NOMO-1 (cell line): ENCODE data around the gene RPS6KL1.
A peak's percentile ranks its signal among the peaks of the same experiment; 100 is the strongest.

ENCODE experiments used
- DNase-seq, 2 experiments: peaks; one replicate each; lab custom pipeline; 2025; ENCODE audit not compliant: unreplicated experiment in 2 of 2; lab: John Stamatoyannopoulos, UW

RPS6KL1 gene

GRCh38 chr14:74893614-74894091, 29.4 kb downstream of the RPS6KL1 start:
- DNase-seq, result peak; percentile 9 to 80

GRCh38 chr14:74892745-74893144, 30.3 kb downstream of the RPS6KL1 start:
- peak in 1 of 2 experiments; percentile 10 for DNase-seq

GRCh38 chr14:74891870-74892269, 31.2 kb downstream of the RPS6KL1 start:
- no peak for DNase-seq

- DNase-seq, result no peak
Observed at GRCh38 chr14:74890262-74890661, 32.8 kb downstream of the RPS6KL1 start.

GRCh38 chr14:74888164-74889158, 34.6 kb downstream of the RPS6KL1 start:
- DNase-seq, result no peak

- no peak for DNase-seq
Observed at GRCh38 chr14:74886001-74886400, 37.1 kb downstream of the RPS6KL1 start.

- peak; percentile 37 to 57 for DNase-seq
Observed at GRCh38 chr14:74882103-74882920, 40.7 kb downstream of the RPS6KL1 start.

- peak; percentile 74 to 88 for DNase-seq
Observed at GRCh38 chr14:74881431-74882102, 41.5 kb downstream of the RPS6KL1 start, which contains the start of gene DLST. Gene DLST, plus strand, starts transcription at chr14:74881916. Its CDS starts 38 bp downstream, at chr14:74881954.

GRCh38 chr14:74879427-74880182, 43.5 kb downstream of the RPS6KL1 start:
- no peak for DNase-seq

- DNase-seq, result peak; percentile 14 to 55
Observed at GRCh38 chr14:74875941-74876913, 46.8 kb downstream of the RPS6KL1 start, which contains the start of gene PROX2. Gene PROX2, minus strand, starts transcription at chr14:74876145. Its CDS starts 12,311 bp downstream, at chr14:74863834.

GRCh38 chr14:74875204-74875603, 47.9 kb downstream of the RPS6KL1 start:
- no peak for DNase-seq

GRCh38 chr14:74871819-74872218, 51.2 kb downstream of the RPS6KL1 start:
- DNase-seq, result no peak

GRCh38 chr14:74868739-74869138, 54.3 kb downstream of the RPS6KL1 start:
- DNase-seq, result no peak

GRCh38 chr14:74867673-74868072, 55.4 kb downstream of the RPS6KL1 start:
- DNase-seq, result no peak

- DNase-seq, result no peak
Observed at GRCh38 chr14:74866708-74867389, 56.2 kb downstream of the RPS6KL1 start.

- DNase-seq, result no peak
Observed at GRCh38 chr14:74865156-74865555, 57.9 kb downstream of the RPS6KL1 start.

GRCh38 chr14:74864198-74864597, 58.9 kb downstream of the RPS6KL1 start:
- no peak for DNase-seq

GRCh38 chr14:74863274-74863673, 59.8 kb downstream of the RPS6KL1 start:
- DNase-seq, result peak; percentile 23 to 33
